GM23338 (cell line): ENCODE data around the gene KRTAP4-8.

Experiments used
- CREB1 ChIP-seq: fragments of 250-450 bp; sonication (Bioruptor Pico); IDR thresholded peaks from 2 replicates; pipeline ENCODE4 v1.5.0; 2020; ENCODE audit warnings: low read depth, mild to moderate bottlenecking, moderate library complexity
- EZH2 ChIP-seq: fragments of 200-600 bp; sonication (generic); IDR thresholded peaks from one replicate; pipeline ENCODE4 v1.8.0; 2017; ENCODE audit warnings: antibody characterized with exemption, mild to moderate bottlenecking, low read depth; ENCODE audit not compliant: unreplicated experiment
- EZH2phosphoT487 ChIP-seq: fragments of 200-600 bp; sonication (generic); IDR thresholded peaks from one replicate; pipeline ENCODE4 v1.8.1; 2018; ENCODE audit warnings: antibody characterized with exemption; ENCODE audit not compliant: unreplicated experiment
- POLR2AphosphoS5 ChIP-seq: IDR thresholded peaks from 2 replicates; pipeline ENCODE4 v1.6.1; 2016; ENCODE audit warnings: antibody characterized with exemption, low read depth
- REST ChIP-seq: IDR thresholded peaks from one replicate; pipeline ENCODE4 v1.6.1; 2018; ENCODE audit warnings: antibody characterized with exemption; ENCODE audit not compliant: unreplicated experiment
- ZNF114 ChIP-seq: fragments of 250-450 bp; sonication (Bioruptor Pico); IDR thresholded peaks from 2 replicates; pipeline ENCODE4 v1.5.0; 2020; ENCODE audit warnings: mild to moderate bottlenecking, moderate library complexity
- TF ChIP-seq, protein P1 (sequence below), 2 experiments: fragments of 200-600 bp in 1 of 2; sonication (generic) in 1 of 2; conservative IDR thresholded peaks; 2 replicates each; pipeline versions ENCODE4 v1.5.1 to v1.6.1; 2016 to 2017; ENCODE audit warnings: antibody characterized with exemption in 2 of 2, low read depth in 2 of 2, mild to moderate bottlenecking in 2 of 2, moderate library complexity in 1 of 2
- TF ChIP-seq, protein P2 (sequence below): fragments of 250-450 bp; sonication (Bioruptor Pico); IDR thresholded peaks from 2 replicates; pipeline ENCODE4 v1.5.0; 2020; ENCODE audit warnings: mild to moderate bottlenecking, moderate library complexity

DNA sequence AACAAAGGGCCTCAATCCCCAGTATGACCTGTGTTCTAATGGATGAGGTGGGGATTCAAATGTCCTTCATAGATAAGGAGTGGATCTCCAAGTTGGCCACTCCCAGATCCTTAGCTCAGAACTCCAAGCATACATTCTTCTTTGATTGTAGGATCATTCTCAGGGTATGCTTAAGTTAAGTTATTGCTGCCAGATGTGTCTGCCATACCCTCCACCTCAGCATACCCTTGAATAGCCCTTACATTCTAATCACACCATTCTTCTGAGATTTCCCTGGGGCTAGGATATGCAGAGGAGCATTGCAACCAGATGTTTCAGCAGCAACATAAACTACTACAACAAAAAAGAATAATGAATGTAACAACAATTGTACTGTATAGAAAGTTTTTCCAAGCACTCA lies 30.7 kb downstream of the KRTAP4-8 start:
- TF ChIP-seq, protein P1, sequence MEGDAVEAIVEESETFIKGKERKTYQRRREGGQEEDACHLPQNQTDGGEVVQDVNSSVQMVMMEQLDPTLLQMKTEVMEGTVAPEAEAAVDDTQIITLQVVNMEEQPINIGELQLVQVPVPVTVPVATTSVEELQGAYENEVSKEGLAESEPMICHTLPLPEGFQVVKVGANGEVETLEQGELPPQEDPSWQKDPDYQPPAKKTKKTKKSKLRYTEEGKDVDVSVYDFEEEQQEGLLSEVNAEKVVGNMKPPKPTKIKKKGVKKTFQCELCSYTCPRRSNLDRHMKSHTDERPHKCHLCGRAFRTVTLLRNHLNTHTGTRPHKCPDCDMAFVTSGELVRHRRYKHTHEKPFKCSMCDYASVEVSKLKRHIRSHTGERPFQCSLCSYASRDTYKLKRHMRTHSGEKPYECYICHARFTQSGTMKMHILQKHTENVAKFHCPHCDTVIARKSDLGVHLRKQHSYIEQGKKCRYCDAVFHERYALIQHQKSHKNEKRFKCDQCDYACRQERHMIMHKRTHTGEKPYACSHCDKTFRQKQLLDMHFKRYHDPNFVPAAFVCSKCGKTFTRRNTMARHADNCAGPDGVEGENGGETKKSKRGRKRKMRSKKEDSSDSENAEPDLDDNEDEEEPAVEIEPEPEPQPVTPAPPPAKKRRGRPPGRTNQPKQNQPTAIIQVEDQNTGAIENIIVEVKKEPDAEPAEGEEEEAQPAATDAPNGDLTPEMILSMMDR (conservative IDR thresholded peaks at IDR 0.05; ENCODE audit: low read depth in 2 of 2): no peak
- no peak for TF ChIP-seq POLR2AphosphoS5
- TF ChIP-seq EZH2phosphoT487: no peak
- TF ChIP-seq EZH2: no peak
- TF ChIP-seq REST: no peak
- no peak for TF ChIP-seq ZNF114 (CRISPR knock-in tag)
- TF ChIP-seq CREB1 (CRISPR knock-in tag): no peak
- TF ChIP-seq, protein P2, sequence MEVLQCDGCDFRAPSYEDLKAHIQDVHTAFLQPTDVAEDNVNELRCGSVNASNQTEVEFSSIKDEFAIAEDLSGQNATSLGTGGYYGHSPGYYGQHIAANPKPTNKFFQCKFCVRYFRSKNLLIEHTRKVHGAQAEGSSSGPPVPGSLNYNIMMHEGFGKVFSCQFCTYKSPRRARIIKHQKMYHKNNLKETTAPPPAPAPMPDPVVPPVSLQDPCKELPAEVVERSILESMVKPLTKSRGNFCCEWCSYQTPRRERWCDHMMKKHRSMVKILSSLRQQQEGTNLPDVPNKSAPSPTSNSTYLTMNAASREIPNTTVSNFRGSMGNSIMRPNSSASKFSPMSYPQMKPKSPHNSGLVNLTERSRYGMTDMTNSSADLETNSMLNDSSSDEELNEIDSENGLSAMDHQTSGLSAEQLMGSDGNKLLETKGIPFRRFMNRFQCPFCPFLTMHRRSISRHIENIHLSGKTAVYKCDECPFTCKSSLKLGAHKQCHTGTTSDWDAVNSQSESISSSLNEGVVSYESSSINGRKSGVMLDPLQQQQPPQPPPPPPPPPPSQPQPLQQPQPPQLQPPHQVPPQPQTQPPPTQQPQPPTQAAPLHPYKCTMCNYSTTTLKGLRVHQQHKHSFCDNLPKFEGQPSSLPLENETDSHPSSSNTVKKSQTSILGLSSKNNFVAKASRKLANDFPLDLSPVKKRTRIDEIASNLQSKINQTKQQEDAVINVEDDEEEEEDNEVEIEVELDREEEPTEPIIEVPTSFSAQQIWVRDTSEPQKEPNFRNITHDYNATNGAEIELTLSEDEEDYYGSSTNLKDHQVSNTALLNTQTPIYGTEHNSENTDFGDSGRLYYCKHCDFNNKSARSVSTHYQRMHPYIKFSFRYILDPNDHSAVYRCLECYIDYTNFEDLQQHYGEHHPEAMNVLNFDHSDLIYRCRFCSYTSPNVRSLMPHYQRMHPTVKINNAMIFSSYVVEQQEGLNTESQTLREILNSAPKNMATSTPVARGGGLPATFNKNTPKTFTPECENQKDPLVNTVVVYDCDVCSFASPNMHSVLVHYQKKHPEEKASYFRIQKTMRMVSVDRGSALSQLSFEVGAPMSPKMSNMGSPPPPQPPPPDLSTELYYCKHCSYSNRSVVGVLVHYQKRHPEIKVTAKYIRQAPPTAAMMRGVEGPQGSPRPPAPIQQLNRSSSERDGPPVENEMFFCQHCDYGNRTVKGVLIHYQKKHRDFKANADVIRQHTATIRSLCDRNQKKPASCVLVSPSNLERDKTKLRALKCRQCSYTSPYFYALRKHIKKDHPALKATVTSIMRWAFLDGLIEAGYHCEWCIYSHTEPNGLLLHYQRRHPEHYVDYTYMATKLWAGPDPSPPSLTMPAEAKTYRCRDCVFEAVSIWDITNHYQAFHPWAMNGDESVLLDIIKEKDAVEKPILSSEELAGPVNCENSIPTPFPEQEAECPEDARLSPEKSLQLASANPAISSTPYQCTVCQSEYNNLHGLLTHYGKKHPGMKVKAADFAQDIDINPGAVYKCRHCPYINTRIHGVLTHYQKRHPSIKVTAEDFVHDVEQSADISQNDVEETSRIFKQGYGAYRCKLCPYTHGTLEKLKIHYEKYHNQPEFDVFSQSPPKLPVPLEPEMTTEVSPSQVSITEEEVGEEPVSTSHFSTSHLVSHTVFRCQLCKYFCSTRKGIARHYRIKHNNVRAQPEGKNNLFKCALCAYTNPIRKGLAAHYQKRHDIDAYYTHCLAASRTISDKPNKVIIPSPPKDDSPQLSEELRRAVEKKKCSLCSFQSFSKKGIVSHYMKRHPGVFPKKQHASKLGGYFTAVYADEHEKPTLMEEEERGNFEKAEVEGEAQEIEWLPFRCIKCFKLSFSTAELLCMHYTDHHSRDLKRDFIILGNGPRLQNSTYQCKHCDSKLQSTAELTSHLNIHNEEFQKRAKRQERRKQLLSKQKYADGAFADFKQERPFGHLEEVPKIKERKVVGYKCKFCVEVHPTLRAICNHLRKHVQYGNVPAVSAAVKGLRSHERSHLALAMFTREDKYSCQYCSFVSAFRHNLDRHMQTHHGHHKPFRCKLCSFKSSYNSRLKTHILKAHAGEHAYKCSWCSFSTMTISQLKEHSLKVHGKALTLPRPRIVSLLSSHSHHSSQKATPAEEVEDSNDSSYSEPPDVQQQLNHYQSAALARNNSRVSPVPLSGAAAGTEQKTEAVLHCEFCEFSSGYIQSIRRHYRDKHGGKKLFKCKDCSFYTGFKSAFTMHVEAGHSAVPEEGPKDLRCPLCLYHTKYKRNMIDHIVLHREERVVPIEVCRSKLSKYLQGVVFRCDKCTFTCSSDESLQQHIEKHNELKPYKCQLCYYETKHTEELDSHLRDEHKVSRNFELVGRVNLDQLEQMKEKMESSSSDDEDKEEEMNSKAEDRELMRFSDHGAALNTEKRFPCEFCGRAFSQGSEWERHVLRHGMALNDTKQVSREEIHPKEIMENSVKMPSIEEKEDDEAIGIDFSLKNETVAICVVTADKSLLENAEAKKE: no peak
